GM12873 (cell line): ENCODE measurements around the gene CCR7.

Experiments used
- CTCF ChIP-seq: IDR thresholded peaks from 2 replicates; pipeline ENCODE4 v1.5.1; 2012; ENCODE audit warnings: low read depth, mild to moderate bottlenecking, moderate library complexity, low read length, control low read depth; ENCODE audit not compliant: insufficient read depth; ENCODE audit errors: missing control alignments

CCR7 gene

GRCh38 chr17:40524243-40524965, 40.9 kb downstream of the CCR7 start:
- TF ChIP-seq CTCF, result no peak

GRCh38 chr17:40522961-40523310, 42.3 kb downstream of the CCR7 start:
- no peak for TF ChIP-seq CTCF

- no peak for TF ChIP-seq CTCF
Measured at GRCh38 chr17:40522250-40522960, 42.9 kb downstream of the CCR7 start.

GRCh38 chr17:40520991-40521453, 44.2 kb downstream of the CCR7 start:
- TF ChIP-seq CTCF, result no peak

GRCh38 chr17:40519089-40519775, 46.0 kb downstream of the CCR7 start:
- no peak for TF ChIP-seq CTCF

- no peak for TF ChIP-seq CTCF
Measured at GRCh38 chr17:40518401-40519088, 46.7 kb downstream of the CCR7 start.

GRCh38 chr17:40517981-40518380, 47.3 kb downstream of the CCR7 start:
- TF ChIP-seq CTCF, result no peak
